Measurements from ENCODE around the gene SCUBE2. TPM values are rescaled to one million over a fixed set of nuclear protein-coding genes. Genes with fewer than 3 reads are reported as not detected.

SCUBE2 gene
- total RNA-seq, 2 experiments from 2014 or later: not detected

- Mint-ChIP-seq H3K4me3 (no peak overlapping the region), H3K4me1 (no peaks in the 10 kb centered on the region), H3K9me3 (no peaks in the 10 kb centered on the region), H3K36me3 (ENCODE audit: low read depth) (no peaks in the 10 kb centered on the region), H3K27ac (no peak overlapping the region), H3K27me3 (no peaks in the 10 kb centered on the region)
- ChIA-PET POLR2A (interaction anchor here (1.3 kb wide), 1 partner anchor 9 kb away, joined by 3 read pairs; the partner anchor contains the start of gene TMEM9B), CTCF (no interaction called here)
- DNase-seq: no peak
Measured at GRCh38 chr11:8973121-8973520, 118.3 kb downstream of the SCUBE2 start.

GRCh38 chr11:8971924-8972316 is 119.5 kb downstream of the SCUBE2 start:
- no peaks in the 10 kb centered on the region for H3K27me3 Mint-ChIP-seq
- DNase-seq: no peak
- ChIA-PET CTCF (no interaction called here), POLR2A (interaction anchor here (0.9 to 1.3 kb wide), 2 partner anchors 8 to 16 kb away, joined by 3 read pairs; partner anchors contain the start of gene TMEM9B)
- peaks cover 4% of the 10 kb centered on the region for H3K36me3 Mint-ChIP-seq (ENCODE audit: low read depth)
- H3K9me3 Mint-ChIP-seq: no peaks in the 10 kb centered on the region
- no peak overlapping the region for H3K27ac Mint-ChIP-seq
- H3K4me1 Mint-ChIP-seq: no peaks in the 10 kb centered on the region
- no peak overlapping the region for H3K4me3 Mint-ChIP-seq

DNA sequence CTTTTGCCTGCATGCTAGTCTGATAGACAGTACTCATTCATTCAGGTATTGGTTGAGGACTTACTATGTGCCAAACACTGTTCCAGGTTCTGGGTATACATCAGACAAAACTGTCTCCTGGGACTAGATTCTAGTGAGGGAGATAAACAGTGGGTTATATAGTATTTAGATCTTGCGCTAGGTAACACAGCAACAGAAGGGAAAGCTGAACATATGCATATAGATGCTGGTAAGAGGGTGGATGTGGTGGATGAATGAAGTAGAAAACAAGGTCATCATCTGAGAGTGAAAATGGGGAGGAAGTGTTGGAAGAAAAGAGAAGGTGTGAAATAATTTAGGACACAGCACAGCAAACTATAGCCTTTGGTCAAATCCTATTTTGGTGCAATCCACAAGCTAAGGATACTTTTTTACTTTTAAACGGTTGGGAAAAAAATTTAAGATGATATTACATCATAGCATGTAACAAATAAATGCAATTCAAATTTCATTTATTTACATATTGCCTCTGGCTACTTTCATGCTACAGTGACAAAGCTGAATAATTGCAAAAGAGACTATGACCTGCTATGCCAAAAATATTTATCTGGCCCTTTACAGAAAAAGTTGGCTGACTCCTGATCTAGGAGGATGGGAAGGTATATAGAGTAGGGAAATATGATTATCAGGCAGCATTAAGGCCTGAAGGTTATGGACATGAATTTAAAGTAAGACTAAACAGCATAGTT is 120.0 kb downstream of the SCUBE2 start:
- Mint-ChIP-seq H3K9me3 (no peaks in the 10 kb centered on the region), H3K4me1 (no peaks in the 10 kb centered on the region)

More for the DNA sequence above, 120.0 kb downstream of the SCUBE2 start:
- Mint-ChIP-seq H3K27ac (no peak overlapping the region), H3K4me3 (no peak overlapping the region), H3K27me3 (no peaks in the 10 kb centered on the region), H3K36me3 (ENCODE audit: low read depth) (peaks cover 4% of the 10 kb centered on the region)
- POLR2A ChIA-PET: interaction anchor here (0.9 kb wide), 1 partner anchor 16 kb away, joined by 3 read pairs; no protein-coding TSS in a partner anchor
- CTCF ChIA-PET: no interaction called here
- DNase-seq: no peak

Other genes starting within 250 kb of the SCUBE2 start
- gene AKIP1, start 180.4 kb downstream of the SCUBE2 start, total RNA-seq: 10 to 100 TPM; 36.0 to 38.1 TPM
- not detected for gene C11orf16, start 158.7 kb downstream of the SCUBE2 start, total RNA-seq
- gene ASCL3, start 148.6 kb downstream of the SCUBE2 start, total RNA-seq: not detected
- 10 to 100 TPM; 34.2 to 34.8 TPM for gene TMEM9B, start 127.2 kb downstream of the SCUBE2 start, total RNA-seq
- gene NRIP3, start 87.6 kb downstream of the SCUBE2 start, total RNA-seq: 1 to 10 TPM; 1.9 to 2.4 TPM
- 10 to 100 TPM; 11.6 to 13.7 TPM for gene DENND5A, start 173.8 kb upstream of the SCUBE2 start, total RNA-seq
- 10 to 100 TPM; 43.3 to 49.0 TPM for gene TMEM41B, start 223.0 kb upstream of the SCUBE2 start, total RNA-seq

Measured in activated CD4-positive, alpha-beta memory T cell treated with anti-CD3 and anti-CD28 coated beads, Interleukin-2, amount 10 ng/mL, durations not matched to agents 7 days and 5 days (primary cell).